IgD-negative memory B cell (primary cell): ENCODE results near the gene AKAP6. TPM values are rescaled to one million over a fixed set of nuclear protein-coding genes. Genes with fewer than 3 reads are reported as not detected.
"Not testable (repeated sequence)": the region's sequence is repeated elsewhere in the genome, so short reads cannot be mapped to it uniquely, and the experiment has no call there.

ENCODE experiments used
- H3K27ac Mint-ChIP-seq, 3 donors: one replicate each; pipeline ENCODE4 v1.8.0; 2020 to 2022; ENCODE audit warnings: mild to moderate bottlenecking in 3 of 3, mixed read lengths in 3 of 3, moderate library complexity in 1 of 3
- H3K27me3 Mint-ChIP-seq: one replicate; pipeline ENCODE4 v1.8.0; 2021; ENCODE audit warnings: mixed read lengths
- H3K36me3 Mint-ChIP-seq: one replicate; pipeline ENCODE4 v1.8.0; 2020; ENCODE audit warnings: mild to moderate bottlenecking, mixed read lengths
- H3K4me1 Mint-ChIP-seq, 3 donors: one replicate each; pipeline ENCODE4 v1.8.0; 2020 to 2022; ENCODE audit warnings: mixed read lengths in 3 of 3, mild to moderate bottlenecking in 1 of 3
- H3K4me3 Mint-ChIP-seq, 4 donors: one replicate each; pipeline ENCODE4 v1.8.0; 2020 to 2022; ENCODE audit warnings: mild to moderate bottlenecking in 4 of 4, mixed read lengths in 4 of 4, moderate library complexity in 3 of 4
- H3K9me3 Mint-ChIP-seq, 3 donors: one replicate each; pipeline ENCODE4 v1.8.0; 2020 to 2021; ENCODE audit warnings: mixed read lengths in 3 of 3, mild to moderate bottlenecking in 1 of 3
- polyA plus RNA-seq: library from polyadenylated mRNA; unstranded; fragments of 300-500 nt; fragmentation: Illumina TruSeq; gene quantifications from one replicate; pipeline ENCODE4 v1.2.3, GENCODE V29; 2021

AKAP6 gene
- polyA plus RNA-seq, 1 donor from 2014 or later, result 1.9 TPM

DNA sequence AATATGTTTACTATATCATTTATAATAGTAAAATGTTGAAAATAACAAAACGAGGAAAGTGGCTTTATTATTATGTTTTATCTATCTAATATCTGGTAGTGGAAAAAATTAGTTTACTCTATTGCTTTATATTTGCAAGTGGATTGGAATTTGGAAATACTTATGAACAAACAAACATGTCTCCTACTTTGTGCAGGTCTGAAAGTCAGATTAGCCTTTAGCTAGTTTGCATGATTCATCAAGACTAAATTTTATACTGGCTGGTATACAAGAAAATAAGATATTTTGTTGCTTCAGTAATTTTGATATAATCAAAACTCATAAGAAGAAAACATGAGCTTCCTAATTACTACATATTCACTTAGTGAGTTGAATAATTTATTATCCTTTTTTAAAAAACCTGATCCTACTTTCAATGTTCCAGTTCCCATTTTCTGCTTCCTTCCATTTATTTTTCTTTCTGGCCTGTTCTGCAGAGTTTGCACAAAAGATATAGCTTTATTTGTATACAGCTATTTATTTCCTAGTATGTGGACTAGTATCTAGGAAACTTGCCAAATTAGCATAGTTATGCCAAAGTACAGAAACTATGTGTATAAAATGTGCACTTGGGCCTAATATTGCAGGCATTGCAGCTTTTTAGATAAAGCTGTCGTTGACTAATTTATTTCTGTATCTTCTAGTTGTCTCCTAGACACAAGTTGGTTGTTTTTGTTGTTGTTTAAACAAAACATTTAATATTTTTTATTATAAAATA, 122.0 kb downstream of the AKAP6 start:
- Mint-ChIP-seq H3K27ac (no peak overlapping the region), H3K27me3 (no peaks in the 10 kb centered on the region), H3K4me3 (no peak overlapping the region), H3K36me3 (no peaks in the 10 kb centered on the region), H3K4me1 (no peaks in the 10 kb centered on the region), H3K9me3 (no peaks in the 10 kb centered on the region)

DNA sequence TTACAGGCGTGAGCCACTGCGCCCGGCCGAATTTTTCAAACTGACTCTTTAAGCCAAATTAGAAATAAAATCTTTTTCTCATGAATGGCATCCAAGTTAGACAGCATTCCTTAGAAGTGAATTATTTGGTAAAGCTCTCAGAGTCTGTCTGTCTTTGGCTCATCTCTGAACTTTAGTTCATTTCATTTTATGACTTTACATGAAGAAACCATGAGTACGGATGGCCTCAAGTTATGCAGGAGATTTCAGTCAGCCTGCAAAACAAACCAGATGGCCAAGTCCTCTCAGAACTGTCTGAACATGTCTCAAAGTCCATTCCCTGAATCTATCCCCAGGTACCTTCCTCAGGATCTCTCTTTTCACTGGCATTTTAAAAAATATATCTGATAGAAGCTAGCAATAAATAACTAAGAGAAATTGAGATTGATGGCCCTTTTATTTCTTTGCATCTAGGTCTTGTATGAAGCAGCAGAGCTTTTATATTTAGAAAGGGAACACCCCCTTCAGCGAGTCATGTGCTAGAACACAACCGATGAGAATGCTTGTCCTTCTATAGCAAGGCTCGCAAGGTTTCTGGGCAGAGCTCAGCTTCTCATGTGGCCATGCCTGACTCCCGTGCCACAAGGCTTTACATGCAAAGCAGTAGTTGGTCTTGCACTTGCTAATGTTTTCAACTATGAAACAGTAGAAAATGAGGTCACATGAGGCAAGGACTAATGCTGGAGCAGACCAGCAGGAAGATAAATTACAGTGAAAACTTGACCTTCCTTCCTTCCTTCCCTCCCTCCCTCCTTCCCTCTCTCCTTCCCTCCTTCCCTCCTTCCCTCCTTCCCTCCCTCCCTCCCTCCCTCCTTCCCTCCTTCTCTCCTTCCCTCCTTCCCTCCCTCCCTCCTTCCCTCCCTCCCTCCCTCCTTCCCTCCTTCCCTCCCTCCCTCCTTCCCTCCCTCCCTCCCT, 125.0 kb downstream of the AKAP6 start:
- H3K36me3 Mint-ChIP-seq, result no peaks in the 10 kb centered on the region
- H3K4me1 Mint-ChIP-seq, result no peaks in the 10 kb centered on the region
- peaks cover 1% of the 10 kb centered on the region for H3K27me3 Mint-ChIP-seq
- no peak overlapping the region for H3K4me3 Mint-ChIP-seq
- H3K27ac Mint-ChIP-seq, result no peak overlapping the region
- peaks cover 0 to 2% (median 0%) of the 10 kb centered on the region in 3 donors for H3K9me3 Mint-ChIP-seq

DNA sequence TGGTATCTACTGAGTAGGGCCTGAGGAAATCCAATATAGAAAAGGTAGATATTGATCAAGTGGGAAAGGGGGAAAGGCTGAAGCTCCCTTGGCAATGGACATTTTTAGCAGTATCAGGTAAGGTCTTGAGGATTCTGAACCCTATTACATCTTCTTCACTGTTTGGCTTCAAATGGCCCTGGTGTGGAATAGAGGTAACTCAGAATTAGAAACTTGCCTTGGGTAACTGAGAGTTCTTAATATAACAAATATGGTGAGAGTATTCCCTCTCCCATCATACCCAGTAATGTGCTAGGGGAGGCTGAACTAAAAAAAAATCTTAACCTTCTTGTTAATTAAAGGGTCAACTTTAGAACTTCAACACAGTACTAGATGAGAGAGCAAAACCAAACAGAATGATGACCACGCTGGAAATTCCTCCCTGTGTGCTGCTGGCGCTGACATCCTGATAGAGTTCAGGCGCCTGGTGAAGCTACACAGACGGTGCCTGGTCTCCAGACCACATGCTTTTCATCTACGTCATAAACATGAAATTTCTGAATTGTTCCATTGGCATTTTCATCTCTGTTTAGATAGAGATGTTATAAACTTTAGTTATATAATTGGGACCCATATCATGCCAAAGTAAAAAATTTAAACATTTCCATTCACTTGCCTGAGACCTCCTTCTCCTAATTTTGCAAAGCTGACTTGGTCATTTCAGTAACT, 128.3 kb downstream of the AKAP6 start:
- peaks cover 0 to 8% (median 2%) of the 10 kb centered on the region in 3 donors for H3K9me3 Mint-ChIP-seq
- no peaks in the 10 kb centered on the region for H3K4me1 Mint-ChIP-seq
- H3K27me3 Mint-ChIP-seq, result peaks cover 6% of the 10 kb centered on the region
- H3K4me3 Mint-ChIP-seq, result no peak overlapping the region
- peaks cover 2% of the 10 kb centered on the region for H3K36me3 Mint-ChIP-seq
- H3K27ac Mint-ChIP-seq, result no peak overlapping the region

DNA sequence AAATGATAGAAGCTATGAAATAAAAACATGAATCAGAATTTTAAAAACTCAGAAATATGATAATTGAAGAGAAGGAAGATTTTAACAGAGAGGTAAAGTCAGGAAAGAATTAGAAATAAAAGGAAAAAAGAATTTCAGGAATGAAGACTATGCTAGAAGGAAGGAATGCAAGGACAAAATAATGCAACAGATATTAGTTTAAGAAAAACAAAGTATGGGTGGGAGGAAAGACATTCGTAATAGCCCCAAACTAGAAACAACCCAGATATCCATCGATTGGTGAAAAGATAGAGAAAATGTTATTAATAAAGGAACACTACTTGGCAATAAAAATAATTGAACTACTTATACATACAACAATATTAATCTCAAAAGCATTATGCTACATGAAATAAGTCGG, 129.6 kb downstream of the AKAP6 start:
- Mint-ChIP-seq H3K27me3 (peaks cover 6% of the 10 kb centered on the region), H3K36me3 (peaks cover 2% of the 10 kb centered on the region), H3K9me3 (peaks cover 0 to 8% (median 5%) of the 10 kb centered on the region in 3 donors), H3K4me3 (no peak overlapping the region), H3K4me1 (no peaks in the 10 kb centered on the region), H3K27ac (no peak overlapping the region)

DNA sequence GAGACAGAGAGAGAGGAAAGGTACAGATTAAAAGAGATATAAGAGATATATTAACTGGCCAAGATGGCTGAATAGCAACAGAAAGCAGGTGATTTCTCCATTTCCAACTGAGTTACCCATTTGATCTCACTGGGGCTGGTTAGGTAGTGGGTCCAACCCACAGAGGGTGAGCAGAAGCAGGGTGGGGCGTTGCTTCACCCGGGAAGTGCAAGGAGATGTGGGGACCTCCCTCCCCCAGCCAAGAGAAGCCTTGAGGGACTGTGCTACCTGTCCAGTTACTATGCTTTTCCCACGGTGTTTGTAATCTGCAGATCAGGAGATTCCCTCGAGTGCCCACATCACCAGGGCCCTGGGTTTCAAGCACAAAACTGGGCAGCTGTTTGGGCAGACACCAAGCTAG, 131.2 kb downstream of the AKAP6 start:
- no peak overlapping the region for H3K27ac Mint-ChIP-seq
- peaks cover 2% of the 10 kb centered on the region for H3K36me3 Mint-ChIP-seq
- H3K4me1 Mint-ChIP-seq, result no peaks in the 10 kb centered on the region
- no peak overlapping the region for H3K4me3 Mint-ChIP-seq
- peaks cover 6% of the 10 kb centered on the region for H3K27me3 Mint-ChIP-seq
- H3K9me3 Mint-ChIP-seq, result peaks cover 0 to 11% (median 8%) of the 10 kb centered on the region in 3 donors

DNA sequence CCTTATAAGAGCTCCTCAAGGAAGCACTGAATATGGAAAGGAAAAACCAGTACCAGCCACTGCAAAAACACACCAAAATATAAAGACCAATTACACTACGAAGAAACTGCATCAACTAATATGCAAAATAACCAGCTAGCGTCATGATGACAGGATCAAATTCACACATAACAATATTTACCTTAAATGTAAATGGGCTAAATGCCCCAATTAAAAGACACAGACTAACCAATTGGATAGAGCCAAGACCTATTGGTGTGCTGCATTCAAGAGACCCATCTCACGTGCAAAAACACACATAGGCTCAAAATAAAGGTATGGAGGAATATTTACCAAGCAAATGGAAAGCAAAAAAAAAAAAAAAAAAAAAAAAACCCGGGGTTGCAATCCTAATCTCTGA, 133.5 kb downstream of the AKAP6 start:
- not testable (repeated sequence) for H3K4me3 Mint-ChIP-seq, H3K36me3 Mint-ChIP-seq, H3K27ac Mint-ChIP-seq, H3K27me3 Mint-ChIP-seq, H3K4me1 Mint-ChIP-seq
- H3K9me3 Mint-ChIP-seq, result peaks cover 0 to 11% (median 10%) of the 10 kb centered on the region in 3 donors

DNA sequence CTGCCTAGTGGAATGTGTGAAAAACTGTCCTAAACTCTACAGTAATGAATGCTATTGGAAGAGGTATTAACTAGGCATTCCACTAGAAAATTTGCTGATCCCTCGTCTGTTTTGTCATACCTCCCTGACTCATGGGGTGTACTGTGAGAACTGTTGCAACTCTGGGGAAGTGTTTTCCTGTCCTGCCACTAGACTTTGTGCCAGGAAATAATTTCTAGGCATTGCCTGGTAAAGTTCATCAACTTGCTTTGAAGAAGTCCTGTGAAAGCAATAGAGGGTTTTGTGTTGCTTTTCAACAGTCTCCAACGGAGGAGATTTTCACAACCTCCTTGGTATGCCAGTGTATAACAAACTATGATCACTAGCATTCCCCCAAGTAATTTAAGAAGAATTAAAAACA, 139.9 kb downstream of the AKAP6 start:
- H3K27me3 Mint-ChIP-seq, result no peaks in the 10 kb centered on the region
- no peak overlapping the region for H3K27ac Mint-ChIP-seq
- H3K4me3 Mint-ChIP-seq, result no peak overlapping the region

DNA sequence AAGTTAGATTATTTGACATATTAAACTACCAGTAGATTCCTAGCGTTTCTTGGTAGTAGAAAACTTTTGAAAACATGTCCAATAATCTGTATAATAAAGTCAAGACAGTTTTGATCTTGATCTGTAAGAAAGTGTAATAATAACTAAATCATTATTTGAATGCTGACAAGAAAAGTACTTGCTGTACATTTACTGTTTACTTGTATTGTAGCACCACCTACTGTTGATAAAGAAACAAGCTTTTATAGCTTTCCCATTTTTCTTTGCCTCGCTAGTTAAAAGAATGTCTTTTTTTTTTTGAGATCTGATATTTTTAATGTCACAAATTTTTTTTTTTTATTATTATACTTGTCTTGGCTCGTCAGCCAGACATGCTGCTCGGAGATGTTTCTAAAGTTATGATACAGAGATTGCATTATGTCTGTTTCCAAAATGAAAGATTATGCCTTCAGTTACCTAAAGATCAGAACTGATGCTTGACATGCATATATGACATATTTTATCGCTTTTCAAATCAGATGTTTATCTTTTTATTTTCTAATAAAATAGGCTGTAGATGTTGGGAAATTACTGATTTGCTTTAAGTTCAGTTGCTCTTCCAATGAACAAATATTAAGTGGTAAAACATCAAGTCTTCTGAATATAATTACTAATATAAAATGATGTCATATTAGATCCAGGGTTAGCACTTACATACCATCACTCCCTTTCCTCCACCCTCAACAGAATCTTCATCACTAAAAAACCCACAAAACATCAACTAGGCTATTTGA, 140.5 kb downstream of the AKAP6 start:
- no peaks in the 10 kb centered on the region for H3K36me3 Mint-ChIP-seq
- H3K4me3 Mint-ChIP-seq, result no peak overlapping the region
- H3K9me3 Mint-ChIP-seq, result peaks cover 0 to 4% (median 4%) of the 10 kb centered on the region in 3 donors
- no peaks in the 10 kb centered on the region for H3K27me3 Mint-ChIP-seq
- H3K4me1 Mint-ChIP-seq, result peaks cover 0 to 1% (median 0%) of the 10 kb centered on the region in 3 donors
- no peak overlapping the region for H3K27ac Mint-ChIP-seq

More for the DNA sequence above, 139.9 kb downstream of the AKAP6 start:
- H3K9me3 Mint-ChIP-seq, result peaks cover 0 to 5% (median 4%) of the 10 kb centered on the region in 3 donors
- peaks cover 0 to 1% (median 0%) of the 10 kb centered on the region in 3 donors for H3K4me1 Mint-ChIP-seq
- no peaks in the 10 kb centered on the region for H3K36me3 Mint-ChIP-seq

DNA sequence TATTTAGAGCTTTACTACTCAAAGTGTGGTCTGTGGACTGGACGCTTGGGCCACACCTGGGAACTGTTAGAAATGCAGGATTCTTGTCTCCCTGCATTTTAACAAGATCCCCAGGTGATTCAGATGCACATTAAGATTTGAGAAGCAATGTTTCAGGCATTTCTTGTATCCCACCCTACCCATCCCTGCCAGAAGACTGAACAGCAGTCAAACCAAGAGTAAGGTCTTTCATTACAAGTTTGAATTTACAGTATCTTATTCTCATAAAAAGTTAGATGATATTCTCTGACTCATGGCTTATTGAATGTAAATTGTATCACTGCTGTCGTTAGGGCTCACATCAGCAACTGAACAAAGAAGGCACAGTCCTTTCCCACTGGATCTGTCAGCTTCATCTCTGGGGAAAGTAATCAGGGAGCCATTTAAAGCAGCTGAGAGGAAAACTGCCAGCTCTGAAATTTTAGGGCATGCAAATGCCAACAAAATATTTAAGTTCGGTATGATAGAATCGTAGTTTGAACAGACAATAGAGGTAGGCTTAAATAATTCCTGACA, 141.1 kb downstream of the AKAP6 start:
- H3K9me3 Mint-ChIP-seq, result peaks cover 0 to 4% (median 0%) of the 10 kb centered on the region in 3 donors
- no peak overlapping the region for H3K27ac Mint-ChIP-seq
- peaks cover 0 to 1% (median 0%) of the 10 kb centered on the region in 3 donors for H3K4me1 Mint-ChIP-seq
- no peaks in the 10 kb centered on the region for H3K27me3 Mint-ChIP-seq
- no peak overlapping the region for H3K4me3 Mint-ChIP-seq
- H3K36me3 Mint-ChIP-seq, result no peaks in the 10 kb centered on the region

DNA sequence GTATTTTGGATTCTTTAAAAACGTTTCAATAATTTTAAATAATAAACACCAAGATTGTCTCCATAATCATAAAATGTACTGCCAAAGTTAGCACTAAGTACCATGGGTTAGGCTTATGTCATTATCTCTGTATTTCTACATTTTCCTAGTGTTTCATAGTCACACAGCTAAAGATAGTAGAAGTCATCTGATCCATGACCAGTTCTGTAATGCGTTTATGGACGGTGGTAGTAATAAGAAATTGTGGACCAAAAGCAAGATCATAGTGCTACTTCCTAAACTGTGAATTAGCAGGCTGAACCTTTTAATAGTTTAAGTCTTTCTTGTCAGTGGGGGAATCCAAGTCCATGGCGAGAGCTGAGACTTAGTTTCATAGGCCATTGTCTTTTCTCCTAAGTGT, 142.1 kb downstream of the AKAP6 start:
- H3K27me3 Mint-ChIP-seq, result no peaks in the 10 kb centered on the region
- peaks cover 0 to 1% (median 0%) of the 10 kb centered on the region in 3 donors for H3K4me1 Mint-ChIP-seq
- no peak overlapping the region for H3K27ac Mint-ChIP-seq
- no peak overlapping the region for H3K4me3 Mint-ChIP-seq
- H3K9me3 Mint-ChIP-seq, result peaks cover 0 to 2% (median 0%) of the 10 kb centered on the region in 3 donors
- no peaks in the 10 kb centered on the region for H3K36me3 Mint-ChIP-seq

DNA sequence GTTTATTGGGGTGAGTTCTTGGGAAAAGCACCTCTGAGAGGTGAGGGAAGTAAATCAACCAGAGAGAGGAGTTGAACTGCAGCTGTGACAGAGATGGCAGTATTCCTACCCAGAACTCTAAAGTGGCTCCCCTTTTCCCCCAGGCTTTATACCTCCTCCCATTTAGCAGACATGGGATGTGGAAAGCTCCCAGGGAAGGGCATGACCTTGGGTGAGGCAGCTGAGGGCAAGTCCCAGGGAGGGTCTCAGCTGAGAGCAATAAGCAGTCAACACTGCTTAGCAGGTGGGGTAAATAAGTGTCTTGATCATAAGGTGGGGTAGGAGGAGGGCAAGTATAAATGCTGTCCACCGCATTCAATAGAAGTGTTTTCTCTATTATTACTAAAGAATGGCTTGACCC, 143.0 kb downstream of the AKAP6 start:
- Mint-ChIP-seq H3K27me3 (no peaks in the 10 kb centered on the region), H3K9me3 (peaks cover 0 to 2% (median 0%) of the 10 kb centered on the region in 3 donors), H3K4me3 (no peak overlapping the region), H3K36me3 (no peaks in the 10 kb centered on the region), H3K27ac (no peak overlapping the region), H3K4me1 (peaks cover 0 to 1% (median 0%) of the 10 kb centered on the region in 3 donors)

DNA sequence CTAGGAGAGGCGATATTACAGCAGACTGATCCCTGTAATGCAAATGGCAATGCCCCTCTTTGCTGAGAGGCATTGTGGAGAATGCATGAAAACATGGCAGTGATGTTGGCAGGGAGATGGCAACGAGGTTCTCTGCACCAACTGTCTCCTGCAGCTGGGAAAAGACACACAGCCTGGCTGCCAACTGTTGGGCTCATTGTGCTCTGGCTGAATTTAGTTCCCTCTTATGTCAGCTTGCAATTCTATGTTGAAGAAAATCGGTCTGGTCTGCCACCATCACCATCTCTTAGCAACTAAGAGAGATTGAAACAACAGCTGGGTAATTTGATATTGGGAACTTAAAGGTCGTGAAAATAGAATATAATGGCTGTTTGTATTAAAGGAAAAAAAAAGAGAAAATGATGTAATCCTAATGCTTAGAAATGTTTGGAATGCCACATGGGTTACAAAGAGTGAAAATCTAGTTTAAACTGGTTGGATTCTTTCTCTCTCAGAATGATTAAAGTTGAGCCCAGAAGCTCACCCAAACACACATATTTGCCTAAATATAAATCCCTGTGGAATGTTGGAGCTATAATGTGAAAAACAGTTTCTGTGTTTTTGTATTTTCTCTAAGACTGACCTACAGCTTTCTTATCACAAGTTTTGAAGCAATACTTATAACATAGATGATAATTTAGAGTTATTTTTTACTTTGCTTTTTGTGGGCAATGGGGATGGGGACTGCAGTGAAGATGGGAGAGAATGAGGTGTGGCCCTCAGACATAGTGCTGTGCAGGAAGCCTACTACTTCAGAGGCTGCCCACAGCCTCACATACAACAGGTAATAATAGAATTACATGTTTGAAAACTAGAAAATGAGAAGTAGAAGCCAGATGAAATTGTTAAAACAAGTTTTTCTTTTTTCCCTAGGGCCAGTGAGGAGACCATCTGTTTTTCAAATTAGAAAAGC, 143.7 kb downstream of the AKAP6 start:
- Mint-ChIP-seq H3K36me3 (no peaks in the 10 kb centered on the region), H3K4me3 (peak overlapping the region in 1 of 4 donors; percentile 36), H3K27me3 (no peaks in the 10 kb centered on the region), H3K4me1 (no peaks in the 10 kb centered on the region), H3K9me3 (peaks cover 0 to 2% (median 0%) of the 10 kb centered on the region in 3 donors), H3K27ac (no peak overlapping the region)

DNA sequence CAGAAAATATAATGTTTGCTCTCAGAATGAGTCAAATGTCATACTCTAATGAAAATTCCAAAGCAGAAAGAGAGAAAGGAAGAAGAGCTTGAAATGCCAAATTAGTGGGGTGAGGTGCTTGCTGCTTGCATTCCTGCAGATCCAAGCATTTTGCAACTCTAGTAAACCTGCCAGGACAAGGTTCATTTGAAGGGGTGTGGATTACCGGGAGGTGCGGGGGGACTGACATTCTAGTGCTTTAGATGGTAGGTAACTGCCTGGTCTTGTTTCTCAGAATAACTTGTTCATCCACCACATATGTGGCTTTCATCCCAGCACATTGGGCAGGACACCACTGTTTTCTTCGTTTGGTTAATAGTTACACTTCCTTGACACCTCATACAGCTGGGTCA, 144.4 kb downstream of the AKAP6 start:
- Mint-ChIP-seq H3K9me3 (peaks cover 0 to 2% (median 0%) of the 10 kb centered on the region in 3 donors), H3K36me3 (no peaks in the 10 kb centered on the region), H3K27ac (no peak overlapping the region), H3K4me1 (no peaks in the 10 kb centered on the region), H3K4me3 (no peak overlapping the region), H3K27me3 (no peaks in the 10 kb centered on the region)
